GM12878 (cell line): ENCODE data around the gene SLC30A4. TPM values are rescaled to one million over a fixed set of nuclear protein-coding genes. Genes with fewer than 3 reads are reported as not detected.

Experiments
- ATAC-seq: fragments of 200-7000 bp; cut with Tn5 transposase; 3 replicates; pipeline ENCODE4 v1.9.1; 2020; ENCODE audit warnings: mild to moderate bottlenecking, moderate library complexity
- BruUV-seq: library from RNA; stranded (reverse); fragments of 400-500 nt; replicated peaks from 2 replicates; lab custom pipeline; 2021; lab: Mats Ljungman, UMichigan
- CTCF ChIA-PET: fragments of 300-600 bp; sonication (Branson Sonifier 250); formaldehyde crosslinking; extraction: SDS; loops from one replicate; lab custom pipeline; 2021; ENCODE audit warnings: inconsistent platforms; lab: Yijun Ruan, JAX
- POLR2A ChIA-PET: fragments of 350-600 bp; formaldehyde crosslinking; extraction: SDS; loops from one replicate; lab custom pipeline; 2021; ENCODE audit warnings: inconsistent platforms; lab: Charles Lee
- RAD21 ChIA-PET: fragments of 300-600 bp; sonication (Branson Sonifier 250); formaldehyde crosslinking; loops from one replicate; lab custom pipeline; 2023; ENCODE audit warnings: antibody characterized with exemption; ENCODE audit not compliant: unreplicated experiment; lab: Charles Lee
- SMC1A ChIA-PET: fragments of 300-600 bp; sonication (Branson Sonifier 250); formaldehyde crosslinking; loops from one replicate; lab custom pipeline; 2023; ENCODE audit not compliant: unreplicated experiment, uncharacterized antibody; lab: Charles Lee
- DNase-seq: peaks from one replicate; pipeline ENCODE4 v3.0.0-alpha.2; 2011; ENCODE audit warnings: low read depth, low spot score
- FAIRE-seq: peaks from 3 replicates; lab custom pipeline; 2011; peaks lifted over from hg19 to GRCh38; lab: Jason Lieb, UNC
- H2AFZ ChIP-seq: 2 replicates; pipeline ENCODE4 v1.6.0; 2011; ENCODE audit warnings: low read depth, low read length, control low read depth; ENCODE audit not compliant: control insufficient read depth
- H3K27ac ChIP-seq: 2 replicates; pipeline ENCODE4 v1.5.1; 2011; ENCODE audit warnings: control low read depth; ENCODE audit not compliant: control insufficient read depth, insufficient read depth
- H3K27me3 ChIP-seq, 2 experiments: replicated peaks in 1 of 2; 2 replicates each; pipeline versions ENCODE4 v1.6.0 to v1.6.1; 2011; ENCODE audit warnings: low read length in 1 of 2; ENCODE audit not compliant: control insufficient read depth in 2 of 2, insufficient read depth in 2 of 2
- H3K36me3 ChIP-seq, 2 experiments: 2 replicates each; pipeline ENCODE4 v1.5.1; 2011; ENCODE audit warnings: low read length in 1 of 2; ENCODE audit not compliant: control insufficient read depth in 2 of 2, insufficient read depth in 2 of 2
- H3K4me1 ChIP-seq: 2 replicates; pipeline ENCODE4 v1.6.1; 2011; ENCODE audit warnings: mild to moderate bottlenecking, low read length, moderate library complexity, mixed read lengths; ENCODE audit not compliant: control insufficient read depth, insufficient read depth
- H3K4me2 ChIP-seq: 2 replicates; pipeline ENCODE4 v1.6.0; 2011; ENCODE audit warnings: control low read depth; ENCODE audit not compliant: control insufficient read depth, insufficient read depth
- H3K4me3 ChIP-seq: fragments of 200-600 bp; sonication (generic); 2 replicates; pipeline ENCODE4 v1.5.1; 2016
- H3K79me2 ChIP-seq: 2 replicates; pipeline ENCODE4 v1.6.0; 2011; ENCODE audit warnings: low read length; ENCODE audit not compliant: control insufficient read depth, insufficient read depth
- H3K9ac ChIP-seq: 2 replicates; pipeline ENCODE4 v1.8.0; 2011; ENCODE audit warnings: low read length, control low read depth, mixed read lengths; ENCODE audit not compliant: control insufficient read depth, insufficient read depth
- H3K9me3 ChIP-seq: replicated peaks from 3 replicates; pipeline ENCODE4 v1.5.1; 2011; ENCODE audit warnings: mild to moderate bottlenecking, low read length; ENCODE audit not compliant: control insufficient read depth, insufficient read depth
- H4K20me1 ChIP-seq: 2 replicates; pipeline ENCODE4 v1.6.0; 2011; ENCODE audit not compliant: control insufficient read depth, insufficient read depth
- ATF7 ChIP-seq: fragments of 450-650 bp; IDR thresholded peaks from 2 replicates; pipeline ENCODE4 v1.6.1; 2016; ENCODE audit warnings: low read depth, mild to moderate bottlenecking
- BHLHE40 ChIP-seq, 2 experiments: fragments of 450-650 bp in 1 of 2; IDR thresholded peaks; 2 replicates each; pipeline ENCODE4 v1.6.1; 2011 to 2017; ENCODE audit warnings: low read depth in 2 of 2, borderline replicate concordance in 1 of 2, improper control_type of control experiment in 1 of 2, low read length in 1 of 2, mild to moderate bottlenecking in 1 of 2
- E4F1 ChIP-seq: fragments of 450-650 bp; IDR thresholded peaks from 2 replicates; pipeline ENCODE4 v1.6.1; 2018; ENCODE audit warnings: borderline replicate concordance, mild to moderate bottlenecking; ENCODE audit not compliant: partially characterized antibody
- FOXM1 ChIP-seq: IDR thresholded peaks from 2 replicates; pipeline ENCODE4 v1.6.1; 2012; ENCODE audit warnings: low read depth, mild to moderate bottlenecking, inconsistent platforms, low read length, moderate library complexity
- HDGF ChIP-seq: fragments of 450-650 bp; IDR thresholded peaks from 2 replicates; pipeline ENCODE4 v1.6.1; 2016; ENCODE audit warnings: antibody characterized with exemption
- JUNB ChIP-seq: IDR thresholded peaks from 2 replicates; pipeline ENCODE4 v1.6.1; 2016; ENCODE audit warnings: antibody characterized with exemption, mild to moderate bottlenecking
- KLF5 ChIP-seq: fragments of 450-650 bp; IDR thresholded peaks from 2 replicates; pipeline ENCODE4 v1.6.1; 2014; ENCODE audit warnings: mild to moderate bottlenecking; ENCODE audit not compliant: partially characterized antibody
- MEF2B ChIP-seq: fragments of 450-650 bp; IDR thresholded peaks from 2 replicates; pipeline ENCODE4 v1.6.1; 2018; ENCODE audit warnings: mild to moderate bottlenecking, moderate library complexity; ENCODE audit not compliant: partially characterized antibody, poor library complexity, severe bottlenecking
- MYB ChIP-seq: fragments of 150-350 bp; IDR thresholded peaks from 2 replicates; pipeline ENCODE4 v1.6.1; 2014; ENCODE audit warnings: mild to moderate bottlenecking, low read depth, low read length, borderline replicate concordance
- NFYA ChIP-seq: IDR thresholded peaks from 2 replicates; pipeline ENCODE4 v1.6.1; 2011; ENCODE audit warnings: low read depth, mild to moderate bottlenecking, low read length, improper control_type of control experiment, borderline replicate concordance
- RAD21 ChIP-seq: IDR thresholded peaks from 2 replicates; pipeline ENCODE4 v1.6.1; 2011; ENCODE audit warnings: mild to moderate bottlenecking, low read depth, low read length, moderate library complexity; ENCODE audit not compliant: insufficient read depth
- RUNX3 ChIP-seq: IDR thresholded peaks from 2 replicates; pipeline ENCODE4 v1.6.1; 2012; ENCODE audit warnings: low read length, inconsistent platforms
- SPI1 ChIP-seq: IDR thresholded peaks from 2 replicates; pipeline ENCODE4 v1.6.1; 2011; ENCODE audit warnings: low read depth, mild to moderate bottlenecking, low read length, moderate library complexity, borderline replicate concordance; ENCODE audit not compliant: insufficient read depth
- SREBF1 ChIP-seq: IDR thresholded peaks from 2 replicates; pipeline ENCODE4 v1.6.1; 2012; ENCODE audit warnings: mild to moderate bottlenecking, low read length
- YBX1 ChIP-seq: fragments of 450-650 bp; IDR thresholded peaks from 2 replicates; pipeline ENCODE4 v1.6.1; 2016; ENCODE audit warnings: antibody characterized with exemption
- ZNF592 ChIP-seq: fragments of 450-650 bp; IDR thresholded peaks from 2 replicates; pipeline ENCODE4 v1.6.1; 2017; ENCODE audit warnings: mild to moderate bottlenecking, moderate library complexity
- WGBS: methylation state at CpG from one replicate; pipeline ENCODE4 v1.1.6; 2016; ENCODE audit warnings: low lambda C conversion rate; ENCODE audit not compliant: insufficient replicate concordance, insufficient coverage; ENCODE audit errors: missing lambda C conversion rate; 5-methylcytosine and 5-hydroxymethylcytosine counted together
- in situ Hi-C: fragments of 300-500 bp; cut with MboI; formaldehyde crosslinking; loops from 9 replicates; pipeline ENCODE4 v1.14.3; 2018; ENCODE audit warnings: mixed read lengths
- intact Hi-C: fragments of 100-400 bp; cut with micrococcal nuclease; formaldehyde crosslinking; loops from one replicate; pipeline ENCODE4 v1.14.2; 2022; ENCODE audit not compliant: unreplicated experiment
- polyA plus RNA-seq, 11 experiments: library from polyadenylated mRNA; depleted of rRNA in 4 of 11; unstranded in 6 of 11; stranded (reverse) in 5 of 11; fragments of >200 nt; fragmentation: Nextera tagmentation in 4 of 11; fragmentation: Illumina TruSeq in 1 of 11; extraction: Ambion mirVana in 4 of 11; extraction: Trizol in 1 of 11; gene quantifications; 1 replicate in 1 of 11; 2 replicates in 10 of 11; pipeline versions ENCODE4 v1.2.1 to v1.2.3, GENCODE V29; 2011 to 2016; ENCODE audit warnings: inconsistent platforms in 2 of 11, missing spikeins in 2 of 11, low read depth in 1 of 11
- total RNA-seq, 4 experiments: library from RNA; depleted of rRNA in 3 of 4; stranded (reverse); fragments of >200 nt in 3 of 4; fragmentation: Illumina TruSeq in 1 of 4; extraction: Trizol in 1 of 4; gene quantifications; 2 replicates each; pipeline versions ENCODE4 v1.2.1 to v1.2.3, GENCODE V29; 2013 to 2021

SLC30A4 gene
- total and polyA plus RNA-seq, 10 of the 15 experiments (the other 5 are each of a cell fraction or from before 2014, with no cell fraction given): 0.05 to 0.31 (median 0.20) TPM

GRCh38 chr15:45495588-45495987 lies 27.0 kb downstream of the SLC30A4 start:
- POLR2A ChIA-PET: no interaction called here
- Histone ChIP-seq H3K27ac (no peak overlapping the region), H3K27me3 (no peaks in the 10 kb centered on the region), H3K36me3 (no peaks in the 10 kb centered on the region), H4K20me1 (no peaks in the 10 kb centered on the region), H3K4me2 (no peak overlapping the region), H2AFZ (no peak overlapping the region), H3K79me2 (no peaks in the 10 kb centered on the region), H3K9ac (no peak overlapping the region), H3K9me3 (no peaks in the 10 kb centered on the region), H3K4me3 (no peak overlapping the region), H3K4me1 (no peaks in the 10 kb centered on the region)
- RAD21 ChIA-PET: interaction anchor here (1.0 to 1.3 kb wide), 2 partner anchors 36 to 116 kb away, joined by 4 read pairs; no protein-coding TSS in a partner anchor
- TF ChIP-seq BHLHE40 (IDR thresholded peaks at IDR 0.05; ENCODE audit: borderline replicate concordance in 1 of 2, low read depth in 2 of 2, low read length in 1 of 2): no peak
- TF ChIP-seq JUNB: no peak
- no peak for TF ChIP-seq NFYA
- TF ChIP-seq MYB: no peak
- TF ChIP-seq HDGF: no peak
- TF ChIP-seq ATF7: no peak
- no peak for TF ChIP-seq RAD21
- no peak for TF ChIP-seq SREBF1
- no peak for TF ChIP-seq FOXM1
- TF ChIP-seq ZNF592: no peak
- TF ChIP-seq E4F1: no peak
- TF ChIP-seq YBX1: no peak
- TF ChIP-seq MEF2B: no peak
- no peak for TF ChIP-seq RUNX3
- TF ChIP-seq SPI1: no peak
- no peak for TF ChIP-seq KLF5
- in situ Hi-C loops: no loop called here
- ATAC-seq (no peak), DNase-seq (no peak), FAIRE-seq (no peak)
- CTCF ChIA-PET: interaction anchor here (0.7 to 1.9 kb wide), 6 partner anchors 10 to 116 kb away, joined by 3 to 8 read pairs (median 3); no protein-coding TSS in a partner anchor
- SMC1A ChIA-PET: no interaction called here
- no TSS peak for BruUV-seq
- intact Hi-C loops: no loop called here
- 60% methylated on average over 3 of the region's 3 CpGs for WGBS
